OCI-LY7 (cell line): Measurements from ENCODE around the gene CANT1. TPM values are rescaled to one million over a fixed set of nuclear protein-coding genes. Genes with fewer than 3 reads are reported as not detected.

ENCODE experiments used
- BruUV-seq: library from RNA; stranded (reverse); fragments of 400-500 nt; replicated peaks from 2 replicates; lab custom pipeline; 2021; lab: Mats Ljungman, UMichigan
- CTCF ChIA-PET: fragments of 300-600 bp; sonication (Branson Sonifier 250); formaldehyde crosslinking; loops from one replicate; lab custom pipeline; 2022; ENCODE audit warnings: antibody characterized with exemption; ENCODE audit not compliant: unreplicated experiment; lab: Charles Lee
- POLR2A ChIA-PET: fragments of 300-600 bp; sonication (Branson Sonifier 250); formaldehyde crosslinking; loops from one replicate; lab custom pipeline; 2022; ENCODE audit warnings: antibody characterized with exemption; lab: Charles Lee
- DNase-seq: peaks from one replicate; pipeline ENCODE4 v3.0.0-alpha.2; 2015; ENCODE audit warnings: low spot score
- H2AFZ ChIP-seq: fragments of 200-600 bp; sonication (generic), shearing (Covaris generic); 2 replicates; pipeline ENCODE4 v1.6.1; 2014; ENCODE audit warnings: mild to moderate bottlenecking, antibody characterized with exemption, low read length, moderate library complexity
- H3K27ac ChIP-seq: fragments of 200-600 bp; sonication (generic); 2 replicates; pipeline ENCODE4 v1.5.1; 2014; ENCODE audit warnings: mixed run types, low read depth, mild to moderate bottlenecking, moderate library complexity, low read length, inconsistent platforms; ENCODE audit not compliant: poor library complexity, severe bottlenecking
- H3K36me3 ChIP-seq: fragments of 200-600 bp; sonication (generic); 2 replicates; pipeline ENCODE4 v1.6.1; 2014; ENCODE audit warnings: mild to moderate bottlenecking, antibody characterized with exemption, low read length, moderate library complexity, mixed read lengths; ENCODE audit not compliant: insufficient read depth
- H3K4me1 ChIP-seq: fragments of 200-600 bp; sonication (generic); 2 replicates; pipeline ENCODE4 v1.5.1; 2014; ENCODE audit warnings: mild to moderate bottlenecking, low read length; ENCODE audit not compliant: insufficient read depth, poor library complexity, severe bottlenecking
- H3K4me2 ChIP-seq: fragments of 200-600 bp; sonication (generic); 2 replicates; pipeline ENCODE4 v1.6.1; 2014; ENCODE audit warnings: mild to moderate bottlenecking, low read length
- H3K4me3 ChIP-seq: fragments of 200-600 bp; sonication (generic); 2 replicates; pipeline ENCODE4 v1.5.1; 2014; ENCODE audit warnings: mild to moderate bottlenecking, low read depth, low read length; ENCODE audit not compliant: poor library complexity, severe bottlenecking
- H3K79me2 ChIP-seq: fragments of 200-600 bp; sonication (generic); 2 replicates; pipeline ENCODE4 v1.6.1; 2016; ENCODE audit warnings: low read depth, mild to moderate bottlenecking, low read length, moderate library complexity, mixed read lengths; ENCODE audit not compliant: insufficient read depth
- H3K9me2 ChIP-seq: fragments of 200-600 bp; sonication (generic); 2 replicates; pipeline ENCODE4 v1.6.1; 2016; ENCODE audit warnings: mild to moderate bottlenecking, low read length, mixed read lengths; ENCODE audit not compliant: insufficient read depth
- H3K9me3 ChIP-seq: fragments of 200-600 bp; sonication (generic); 2 replicates; pipeline ENCODE4 v1.6.1; 2014; ENCODE audit warnings: mild to moderate bottlenecking, mixed run types, low read length, mixed read lengths
- H4K20me1 ChIP-seq: fragments of 200-600 bp; sonication (generic); 2 replicates; pipeline ENCODE4 v1.6.1; 2014; ENCODE audit warnings: mild to moderate bottlenecking, antibody characterized with exemption, low read length, moderate library complexity, mixed read lengths; ENCODE audit not compliant: insufficient read depth
- CTCF ChIP-seq: fragments of 200-600 bp; sonication (generic); conservative IDR thresholded peaks from 2 replicates; pipeline ENCODE4 v1.5.1; 2014; ENCODE audit warnings: mild to moderate bottlenecking, antibody characterized with exemption, low read length, moderate library complexity, mixed read lengths
- EZH2phosphoT487 ChIP-seq: fragments of 200-600 bp; sonication (generic); IDR thresholded peaks from 2 replicates; pipeline ENCODE4 v1.6.1; 2018; ENCODE audit warnings: low read depth, borderline replicate concordance, mild to moderate bottlenecking, mixed run types, antibody characterized with exemption, low read length, moderate library complexity, mixed read lengths
- intact Hi-C: fragments of 100-400 bp; cut with micrococcal nuclease; formaldehyde crosslinking; loops from one replicate; pipeline ENCODE4 v1.10.0; 2022; ENCODE audit not compliant: unreplicated experiment
- total RNA-seq, 2 experiments: library from RNA; depleted of rRNA in 1 of 2; stranded (reverse); fragments of >200 nt in 1 of 2; shearing (Covaris generic) in 1 of 2; gene quantifications; 2 replicates each; pipeline ENCODE4 v1.2.3, GENCODE V29; 2014 to 2022

Gene CANT1
- total RNA-seq, 2 experiments from 2014 or later: 37.2 to 60.5 TPM

- Histone ChIP-seq H3K4me1 (peaks cover 10% of the 10 kb centered on the region), H3K9me3 (no peaks in the 10 kb centered on the region), H2AFZ (no peak overlapping the region), H3K9me2 (no peaks in the 10 kb centered on the region), H4K20me1 (no peaks in the 10 kb centered on the region), H3K79me2 (no peaks in the 10 kb centered on the region), H3K36me3 (no peaks in the 10 kb centered on the region), H3K4me2 (no peak overlapping the region), H3K27ac (no peak overlapping the region), H3K4me3 (no peak overlapping the region)
- no TSS peak for BruUV-seq
- ChIA-PET CTCF (no interaction called here), POLR2A (no interaction called here)
- no peak for DNase-seq
- intact Hi-C loops: no loop called here
- TF ChIP-seq CTCF (no peak), EZH2phosphoT487 (no peak)
These were observed 36.4 kb downstream of the CANT1 start for GRCh38 chr17:78973196-78973595.

- CTCF ChIA-PET: no interaction called here
- POLR2A ChIA-PET: no interaction called here
- Histone ChIP-seq H4K20me1 (no peaks in the 10 kb centered on the region), H3K4me3 (no peak overlapping the region), H2AFZ (no peak overlapping the region), H3K9me2 (no peaks in the 10 kb centered on the region), H3K4me2 (no peak overlapping the region), H3K79me2 (no peaks in the 10 kb centered on the region), H3K9me3 (no peaks in the 10 kb centered on the region), H3K4me1 (peaks cover 10% of the 10 kb centered on the region), H3K36me3 (no peaks in the 10 kb centered on the region), H3K27ac (no peak overlapping the region)
- DNase-seq: no peak
- intact Hi-C loops: no loop called here
- BruUV-seq: no TSS peak
- TF ChIP-seq CTCF: no peak
- no peak for TF ChIP-seq EZH2phosphoT487
These were observed 37.0 kb downstream of the CANT1 start for GRCh38 chr17:78972507-78973105.

- TF ChIP-seq CTCF (no peak), EZH2phosphoT487 (no peak)
- peaks cover 10% of the 10 kb centered on the region for H3K4me1 ChIP-seq
- no peak overlapping the region for H3K4me3 ChIP-seq
- BruUV-seq: no TSS peak
- no peaks in the 10 kb centered on the region for H4K20me1 ChIP-seq
- ChIA-PET CTCF (interaction anchor here (0.6 to 1.5 kb wide), 5 partner anchors 19 to 1660 kb away, joined by 3 to 5 read pairs (median 3); no protein-coding TSS in a partner anchor), POLR2A (no interaction called here)
- DNase-seq: no peak
- no peak overlapping the region for H3K4me2 ChIP-seq
- intact Hi-C loops: loop anchor here (1.0 kb wide), 2 partner anchors 107 to 475 kb away; no protein-coding TSS in a partner anchor
- H3K27ac ChIP-seq: no peak overlapping the region
- H3K79me2 ChIP-seq: no peaks in the 10 kb centered on the region
- no peaks in the 10 kb centered on the region for H3K9me3 ChIP-seq
- no peaks in the 10 kb centered on the region for H3K36me3 ChIP-seq
- H3K9me2 ChIP-seq: no peaks in the 10 kb centered on the region
- no peak overlapping the region for H2AFZ ChIP-seq
These were observed 37.6 kb downstream of the CANT1 start for GRCh38 chr17:78971756-78972506.
